ENCODE measurements around the gene CALHM2.
"Not testable (repeated sequence)": the region's sequence is repeated elsewhere in the genome, so short reads cannot be mapped to it uniquely, and the experiment has no call there.

The CALHM2 gene, protein sequence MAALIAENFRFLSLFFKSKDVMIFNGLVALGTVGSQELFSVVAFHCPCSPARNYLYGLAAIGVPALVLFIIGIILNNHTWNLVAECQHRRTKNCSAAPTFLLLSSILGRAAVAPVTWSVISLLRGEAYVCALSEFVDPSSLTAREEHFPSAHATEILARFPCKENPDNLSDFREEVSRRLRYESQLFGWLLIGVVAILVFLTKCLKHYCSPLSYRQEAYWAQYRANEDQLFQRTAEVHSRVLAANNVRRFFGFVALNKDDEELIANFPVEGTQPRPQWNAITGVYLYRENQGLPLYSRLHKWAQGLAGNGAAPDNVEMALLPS

DNA sequence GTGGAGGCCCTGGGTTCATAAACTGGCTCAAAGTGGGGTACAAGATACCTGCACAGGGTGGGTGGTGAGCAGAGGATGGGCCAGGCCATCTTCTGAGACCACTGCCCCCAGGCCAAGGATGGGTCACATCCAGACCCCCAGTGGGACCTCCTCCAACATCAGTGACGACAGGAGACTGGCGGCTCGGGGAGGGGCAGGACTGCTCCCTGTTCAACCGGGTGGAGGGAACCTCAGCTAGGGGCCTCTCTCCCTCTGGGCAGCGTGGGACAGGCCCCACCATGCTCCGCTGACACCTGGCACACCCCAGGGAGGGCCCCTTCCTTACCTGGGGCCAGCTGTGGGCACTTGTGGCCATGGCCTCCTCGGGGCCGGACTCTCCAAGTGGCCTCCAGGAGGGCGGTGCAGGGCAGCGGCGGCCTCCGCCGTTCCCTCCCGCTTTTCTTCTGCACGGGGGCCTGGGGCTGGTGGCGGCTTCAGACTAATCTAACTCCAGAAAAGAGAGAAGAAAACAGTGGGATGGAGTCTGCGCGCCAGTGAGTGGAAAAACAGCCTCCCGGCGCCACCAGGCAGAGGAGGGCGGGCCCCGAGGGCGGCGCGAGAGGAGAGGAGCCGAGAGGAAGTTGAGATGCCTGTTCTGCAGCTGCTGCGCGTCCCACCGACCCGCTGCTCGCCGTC, at the start of gene CALHM2:
CALHM2 (minus strand) TSS at position 540 of the 675 bp plus-strand sequence. CDS start 2,429 bp downstream, outside the sequence.
- DNase-seq: no peak

DNA sequence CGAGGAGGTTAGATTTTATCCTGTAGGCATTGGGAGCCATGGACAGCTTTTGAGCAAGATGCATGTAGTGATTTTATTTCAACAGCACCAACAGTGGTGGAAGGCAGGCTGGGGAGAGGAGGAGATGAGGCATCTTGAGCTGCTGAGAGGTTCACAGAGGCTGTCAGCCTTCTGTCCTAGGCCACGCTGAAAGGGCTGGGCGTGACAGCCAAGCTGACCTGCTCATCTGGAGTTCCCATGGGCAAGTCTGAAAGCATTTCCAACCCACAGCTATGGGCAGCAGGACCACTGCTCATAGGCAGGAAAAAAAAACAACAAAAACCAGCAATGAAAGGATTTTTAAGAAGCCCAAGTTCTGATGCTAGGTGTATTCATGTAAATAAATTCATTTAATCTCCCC, 49.0 kb upstream of the CALHM2 start:
- no peak for DNase-seq

DNA sequence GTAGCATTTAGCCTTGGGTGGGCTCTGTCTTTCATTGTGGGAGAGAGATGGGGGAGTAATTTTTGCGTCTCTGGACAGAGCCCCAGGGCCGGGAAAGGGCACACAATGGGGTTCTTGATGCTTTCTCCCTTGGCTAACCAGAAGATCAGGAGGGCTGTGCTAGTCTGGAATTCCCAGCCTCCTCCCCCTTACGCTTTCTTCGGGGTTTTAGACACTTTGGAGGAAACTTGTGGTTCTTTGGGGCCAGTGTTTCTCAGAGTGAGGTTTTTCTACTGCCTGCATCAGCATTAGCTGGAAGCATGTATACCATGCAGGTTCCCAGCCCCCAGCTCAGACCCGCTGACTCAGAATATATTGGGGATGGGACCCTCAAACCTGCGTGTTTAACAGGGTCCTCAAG, 48.3 kb upstream of the CALHM2 start:
- no peak for DNase-seq

DNA sequence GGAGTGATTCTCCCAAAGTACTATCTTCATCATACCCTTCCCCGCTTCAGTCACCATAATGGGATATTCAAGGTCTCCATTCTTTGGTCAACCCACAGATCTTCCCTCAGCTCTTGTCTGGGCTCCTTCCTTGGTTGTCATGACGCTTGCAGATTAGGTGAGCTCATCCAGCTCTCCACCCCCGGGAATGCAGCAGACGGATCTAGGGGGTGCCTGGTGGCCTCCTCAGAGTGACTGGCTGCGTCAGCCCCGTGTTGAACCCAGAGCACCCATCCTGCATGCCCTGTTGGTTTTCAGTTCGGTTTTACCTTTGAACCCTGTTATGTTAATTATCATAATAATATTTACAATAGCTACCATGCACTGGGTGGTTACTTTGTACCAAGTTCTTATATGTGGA, 47.7 kb upstream of the CALHM2 start:
- no peak for DNase-seq

DNA sequence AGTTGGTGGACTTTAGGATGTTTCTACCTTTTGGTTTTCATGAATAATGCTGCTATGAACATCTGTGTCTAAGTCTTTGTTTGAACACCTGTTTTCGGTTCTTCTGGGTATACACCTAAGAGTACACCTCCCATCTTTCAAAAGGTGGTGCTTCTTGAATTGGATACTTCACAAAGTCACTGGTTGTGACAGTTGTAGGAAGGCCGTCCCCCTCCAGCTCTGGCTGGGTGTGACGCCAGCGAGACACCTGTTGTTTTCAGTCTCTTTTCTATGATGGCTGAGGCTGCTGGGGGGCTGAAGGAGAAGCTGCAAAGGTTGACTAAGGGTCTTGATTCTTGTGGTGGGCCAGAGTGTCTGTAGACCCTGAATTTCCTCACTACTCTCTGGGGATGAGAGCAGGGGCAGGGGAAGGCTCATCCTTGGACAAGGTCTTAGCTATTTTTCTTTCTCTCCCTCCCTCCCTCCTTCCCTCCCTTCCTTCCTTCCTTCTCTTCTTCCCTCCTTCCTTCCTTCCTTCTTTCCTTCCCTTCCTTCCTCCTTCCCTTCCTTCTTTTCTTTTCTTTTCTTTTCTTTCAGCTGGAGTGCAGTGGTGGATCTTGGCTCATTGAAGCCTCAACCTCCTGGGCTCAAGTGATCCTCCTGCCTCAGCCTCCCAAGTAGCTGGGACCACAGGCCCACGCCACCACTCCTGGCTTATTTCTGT, 46.9 kb upstream of the CALHM2 start:
- DNase-seq: no peak

DNA sequence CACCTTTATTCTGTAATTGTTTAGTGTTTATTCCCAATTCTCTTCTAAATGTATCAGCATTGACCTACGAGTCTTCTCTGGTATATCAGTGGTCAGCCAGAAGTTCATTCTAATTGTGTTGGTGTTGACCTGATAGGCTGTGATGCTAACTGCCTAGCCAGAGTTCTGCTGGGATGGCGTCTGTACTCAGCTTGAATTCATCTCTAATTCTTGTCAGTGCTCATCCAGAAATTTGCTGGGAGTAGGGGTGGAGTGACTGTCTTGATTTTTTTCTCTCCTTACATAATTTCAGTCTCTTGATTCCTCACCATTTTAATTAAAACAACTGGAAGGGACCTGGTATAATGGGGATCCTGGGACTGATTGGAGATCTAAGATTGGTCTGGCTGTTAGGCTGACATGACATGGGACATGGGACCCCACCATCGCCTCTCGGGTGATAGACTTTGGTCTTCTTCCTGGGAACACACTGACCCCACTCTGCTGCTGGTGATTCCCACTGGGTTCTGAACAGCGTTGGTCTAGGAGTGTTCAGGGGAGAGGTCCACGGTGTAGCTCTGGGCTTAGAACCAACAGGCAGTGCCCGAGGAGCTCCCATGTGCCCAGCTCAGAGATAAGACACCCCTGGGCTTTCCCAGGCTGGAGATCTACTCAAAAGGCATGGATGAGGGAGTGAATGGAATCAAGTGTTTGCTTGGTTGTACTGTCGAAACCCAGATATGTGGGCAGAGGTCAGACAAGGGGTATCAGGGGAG, 45.2 kb upstream of the CALHM2 start:
- DNase-seq: no peak

DNA sequence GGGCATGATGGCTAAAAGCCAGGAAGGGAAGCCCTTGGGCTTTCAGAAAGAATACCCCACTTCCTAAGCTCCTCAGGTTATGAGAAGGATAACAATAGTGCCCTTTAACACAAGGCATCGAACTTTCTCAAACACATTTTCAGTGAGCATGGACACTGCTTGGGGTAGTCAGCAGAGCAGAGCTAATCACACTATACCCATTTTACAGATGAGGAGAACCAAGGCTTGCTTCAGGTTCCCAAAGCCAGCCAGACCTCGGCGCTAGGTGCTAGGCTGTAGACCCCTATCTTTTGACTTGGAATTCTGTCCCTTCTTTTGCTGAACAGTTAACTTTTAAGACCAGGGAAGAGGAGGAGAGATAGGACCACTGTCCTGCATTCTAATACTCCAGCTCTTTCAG, 43.2 kb upstream of the CALHM2 start:
- no peak for DNase-seq

DNA sequence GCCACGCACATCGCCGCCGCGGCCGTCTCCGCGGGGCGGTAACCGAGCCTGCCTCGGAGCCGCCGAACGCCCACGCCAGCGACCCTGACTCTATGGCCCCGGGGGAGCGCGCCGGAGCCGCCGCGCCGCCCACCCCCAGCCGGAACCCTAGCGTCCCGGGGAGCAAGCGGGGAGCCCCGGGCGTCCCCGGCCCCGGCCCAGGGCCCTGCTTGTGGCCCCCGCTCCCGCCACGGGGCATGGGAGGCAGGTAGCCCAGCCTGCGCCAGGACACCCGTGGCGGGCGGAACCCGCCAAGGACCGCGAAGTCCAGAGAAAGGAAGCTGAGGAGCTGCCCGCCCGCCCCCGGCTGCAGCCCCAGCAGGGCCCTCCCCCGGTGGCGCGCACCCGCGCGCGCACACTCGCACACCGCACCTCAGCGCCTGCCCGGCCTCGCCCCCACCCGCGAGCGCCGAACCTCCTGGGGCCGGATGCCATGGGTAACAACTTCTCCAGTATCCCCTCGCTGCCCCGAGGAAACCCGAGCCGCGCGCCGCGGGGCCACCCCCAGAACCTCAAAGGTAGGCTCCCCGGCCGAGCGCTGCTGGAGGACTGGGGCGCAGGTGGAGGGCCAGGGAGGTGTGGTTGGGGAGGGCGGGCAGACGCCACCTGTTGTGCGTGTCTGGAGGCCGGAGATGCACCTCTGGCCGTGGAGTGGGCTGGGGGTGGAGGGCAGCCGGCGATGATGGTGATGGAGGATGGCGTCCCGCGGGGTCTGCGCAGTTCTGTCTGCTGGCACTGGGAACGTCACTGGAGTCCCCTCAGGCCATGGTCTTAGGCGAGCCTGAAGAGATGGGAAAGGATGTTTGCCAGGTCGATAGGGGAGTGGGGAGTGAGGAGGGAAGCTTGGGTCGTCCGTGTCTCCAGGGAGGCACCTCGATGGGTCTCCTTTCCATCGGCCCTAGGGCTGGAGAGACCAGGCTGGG, 42.0 kb upstream of the CALHM2 start:
- no peak for DNase-seq

DNA sequence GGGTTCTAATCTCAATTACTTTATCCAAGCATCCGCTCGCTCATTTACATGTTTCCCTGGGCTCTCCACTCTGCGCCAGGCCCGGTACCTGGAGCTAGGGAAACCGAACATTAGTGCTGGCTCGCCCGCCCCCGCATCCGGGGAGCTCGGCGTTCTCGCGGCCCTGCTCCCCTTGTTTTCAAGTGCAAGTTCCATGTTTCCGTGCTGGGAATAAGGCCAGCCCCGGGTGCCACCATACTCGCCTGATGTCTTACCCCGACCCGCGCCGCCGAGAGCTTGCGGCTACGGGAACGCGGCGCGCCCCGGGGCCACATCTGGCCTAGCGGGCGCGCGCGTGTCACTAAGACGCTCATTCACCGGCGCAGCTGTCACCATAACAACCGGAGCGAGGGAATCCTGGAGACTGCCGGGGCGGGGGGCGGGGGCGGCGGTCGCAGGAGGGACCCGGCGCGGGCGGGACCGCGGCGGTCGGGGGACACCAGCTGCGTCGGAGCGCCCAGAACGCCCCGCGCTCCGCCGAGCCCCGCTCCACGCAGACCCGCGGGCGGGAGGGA, 41.3 kb upstream of the CALHM2 start, which contains the start of gene NEURL1:
NEURL1 (plus strand) TSS at position 344 of the 554 bp plus-strand sequence. CDS start 683 bp downstream, outside the sequence.
- no peak for DNase-seq

DNA sequence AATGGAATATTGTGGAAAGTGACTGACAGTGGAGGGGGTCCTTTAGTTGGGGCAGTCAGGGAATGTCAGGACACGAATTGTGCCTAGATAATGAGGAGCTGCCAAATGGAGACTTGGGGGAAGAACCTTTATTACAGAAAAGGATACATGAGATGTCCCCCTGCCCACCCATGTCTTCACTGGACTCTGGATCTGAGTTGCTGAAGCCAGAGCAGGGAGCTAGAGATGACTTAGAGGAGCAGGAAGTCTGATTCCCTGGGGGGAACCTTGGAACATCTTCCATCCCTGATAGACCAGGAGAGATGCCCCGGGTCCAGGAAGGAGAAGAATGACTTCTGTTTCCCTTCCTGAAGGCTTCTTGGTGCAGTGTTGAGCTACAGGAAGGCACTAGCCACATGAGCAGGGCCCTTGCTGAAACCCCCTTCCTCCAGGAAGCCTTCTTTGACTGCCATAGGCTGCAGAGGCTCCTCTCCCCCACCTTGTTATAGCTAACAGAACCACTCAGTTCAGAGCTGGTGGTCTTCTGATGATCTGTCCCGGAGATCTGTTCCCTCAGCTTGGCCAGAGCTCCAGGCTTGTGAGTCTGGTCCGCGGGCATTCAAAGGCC, 40.6 kb upstream of the CALHM2 start:
- DNase-seq: no peak

DNA sequence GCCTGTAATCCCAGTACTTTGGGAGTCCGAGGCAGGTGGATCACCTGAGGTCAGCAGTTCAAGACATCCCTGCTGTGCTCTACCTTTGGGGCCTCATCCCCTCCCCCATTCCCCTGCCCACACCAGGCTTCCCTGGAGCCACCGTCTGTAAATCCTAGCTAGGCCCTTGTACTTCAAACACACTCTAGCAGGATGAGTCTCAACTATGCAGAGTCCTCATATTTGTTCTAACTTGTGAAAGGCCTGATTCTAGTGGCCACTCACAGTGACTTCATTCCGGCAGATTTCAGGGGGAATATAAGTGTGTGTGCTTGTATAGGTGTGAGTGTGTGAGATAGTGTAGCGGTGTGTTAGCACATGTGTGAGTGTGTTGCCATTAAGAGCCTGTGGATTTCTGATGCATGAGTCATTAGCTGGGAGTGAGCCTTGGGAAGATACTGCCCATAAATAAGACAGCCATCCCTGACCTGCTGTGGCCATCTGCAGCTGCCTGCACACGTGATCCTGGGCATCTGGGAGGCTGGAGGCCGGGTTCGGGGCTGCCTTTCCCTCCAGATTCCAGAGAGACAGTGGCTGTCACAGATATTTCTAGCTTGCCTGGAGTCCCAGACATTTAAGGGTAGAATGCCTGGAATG, 39.7 kb upstream of the CALHM2 start:
- DNase-seq: no peak

DNA sequence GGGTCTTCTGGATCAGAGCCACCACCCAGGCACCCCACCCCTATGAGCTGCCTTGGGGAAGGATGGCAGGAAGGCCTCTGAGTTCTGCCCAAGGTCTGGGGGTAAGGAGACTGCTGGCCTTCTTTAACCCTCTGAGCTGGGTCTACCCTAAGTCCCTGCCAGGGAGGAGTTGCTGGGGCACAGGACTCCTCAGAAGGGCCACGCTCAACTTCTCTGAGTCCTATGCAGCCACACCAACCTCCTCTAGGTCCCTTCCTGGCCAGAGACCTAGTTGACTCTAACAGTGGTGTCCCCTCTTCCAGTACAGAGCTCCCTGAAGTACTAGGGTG, 38.8 kb upstream of the CALHM2 start:
- no peak for DNase-seq

DNA sequence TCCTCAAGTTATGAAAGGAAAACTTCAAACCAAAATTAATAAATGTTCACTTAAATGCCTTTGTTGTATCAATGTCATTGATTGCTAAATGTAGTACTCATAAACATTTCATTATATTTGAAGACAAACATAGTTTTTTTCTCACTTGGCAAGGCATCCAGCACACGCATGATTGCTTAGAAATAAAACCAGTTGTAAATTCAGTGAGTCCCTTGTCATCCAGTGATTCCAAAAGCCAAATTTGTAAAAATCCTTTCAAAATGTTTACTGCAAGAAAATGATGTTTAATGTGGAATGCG, 35.2 kb upstream of the CALHM2 start:
- DNase-seq: no peak

DNA sequence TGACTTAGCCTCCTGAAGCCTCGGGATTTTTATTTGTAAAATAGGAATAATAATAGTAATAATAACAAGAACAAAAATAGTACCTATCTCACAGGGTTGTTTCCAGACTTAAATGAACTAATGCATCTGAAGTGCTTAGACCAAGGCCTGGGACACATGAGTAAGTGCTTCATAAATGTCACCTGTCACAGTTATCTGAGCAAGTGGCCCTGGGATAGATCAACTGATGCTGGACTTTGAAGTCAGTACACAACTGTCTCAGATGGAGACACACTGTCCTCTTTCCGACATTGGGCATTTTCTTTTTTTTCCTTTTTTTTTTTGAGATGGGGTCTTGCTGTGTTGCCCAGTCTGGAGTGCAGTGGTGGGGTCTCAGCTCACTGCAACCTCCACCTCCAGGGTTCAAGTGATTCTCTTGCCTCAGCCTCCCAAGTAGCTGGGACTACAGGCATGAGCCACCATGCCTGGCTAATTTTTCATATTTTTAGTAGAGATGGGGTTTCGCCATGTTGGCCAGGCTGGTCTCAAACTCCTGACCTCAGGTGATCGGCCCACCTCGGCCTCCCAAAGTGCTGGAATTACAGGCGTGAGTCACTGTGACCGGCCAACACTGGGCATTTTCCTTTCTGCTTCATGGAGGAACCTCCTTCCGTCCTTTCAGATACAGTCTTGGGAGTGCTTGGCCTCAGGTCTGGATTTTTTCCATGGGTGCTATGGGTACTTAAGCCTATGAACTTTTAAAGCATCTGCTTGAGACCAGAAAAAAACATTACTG, 34.7 kb upstream of the CALHM2 start:
- DNase-seq: not testable (repeated sequence)

DNA sequence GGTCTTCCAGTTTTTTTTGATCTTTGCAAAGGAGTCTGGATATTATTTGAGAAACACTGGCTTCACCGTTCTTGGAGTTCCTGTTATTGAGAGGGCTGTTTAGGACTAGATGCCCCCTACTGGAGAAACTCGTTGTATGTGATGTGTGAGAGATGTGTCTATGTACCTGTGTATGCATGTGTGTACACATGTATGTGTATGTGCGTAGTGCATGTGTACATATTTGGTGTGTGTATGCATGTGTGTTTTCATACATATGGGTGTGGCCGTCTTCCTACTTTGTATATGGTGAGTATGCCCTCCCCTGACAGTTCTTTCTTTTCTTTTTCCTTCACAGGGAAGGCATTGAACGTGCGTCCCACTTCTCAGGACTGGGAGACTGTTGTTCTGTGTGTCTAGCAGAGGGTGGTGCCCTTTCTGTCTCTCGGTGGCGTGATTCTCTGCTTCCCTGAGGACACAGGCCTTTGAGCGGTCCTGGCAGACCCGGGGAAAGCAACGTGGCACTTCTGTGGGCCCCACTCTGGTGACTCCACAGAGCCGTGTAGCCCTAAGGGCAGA, 29.9 kb upstream of the CALHM2 start:
- DNase-seq: peak; percentile 41

DNA sequence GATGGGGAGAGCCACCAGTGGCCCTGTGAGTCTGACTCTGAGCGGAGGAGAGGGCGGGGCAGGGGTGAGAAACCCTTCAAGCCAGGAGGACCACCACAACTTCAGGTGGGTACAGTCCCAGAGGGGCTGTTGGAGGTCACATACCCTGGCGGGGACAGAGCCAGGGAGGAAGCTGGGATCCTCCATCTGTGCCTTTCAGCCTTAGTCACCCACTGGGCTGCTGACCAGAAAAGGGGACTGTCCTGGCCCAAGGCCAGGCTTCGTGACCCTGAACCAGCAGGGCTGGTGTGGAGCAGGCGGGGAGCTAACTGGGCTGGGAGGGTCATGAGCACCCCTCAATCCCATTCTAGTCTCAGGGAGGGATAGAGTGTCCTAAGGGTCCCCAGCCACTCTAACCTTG, 28.4 kb upstream of the CALHM2 start:
- no peak for DNase-seq

DNA sequence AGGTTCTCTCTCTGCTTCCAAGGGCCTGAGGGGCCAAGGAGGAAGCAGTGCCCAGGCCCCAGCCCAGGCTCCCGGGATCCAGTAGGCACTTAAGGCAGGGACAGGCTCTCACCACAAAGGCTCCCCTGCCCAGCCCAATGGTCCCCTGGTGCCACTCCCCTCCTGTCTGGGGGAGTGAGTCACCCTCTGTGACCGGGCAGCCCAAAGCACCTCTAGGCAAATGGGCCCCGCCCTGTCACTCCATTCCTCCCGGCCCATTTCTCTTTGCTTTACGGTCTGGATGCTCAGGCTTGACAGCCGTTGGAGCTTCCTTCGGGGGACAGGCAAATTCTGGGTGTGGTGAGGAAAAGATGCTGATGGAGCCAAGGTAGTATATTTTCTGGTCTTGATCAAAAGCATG, 27.0 kb upstream of the CALHM2 start, which contains the start of gene CALHM3:
CALHM3 (minus strand) TSS at position 106 of the 400 bp plus-strand sequence. CDS start 208 bp downstream, outside the sequence.
- no peak for DNase-seq

DNA sequence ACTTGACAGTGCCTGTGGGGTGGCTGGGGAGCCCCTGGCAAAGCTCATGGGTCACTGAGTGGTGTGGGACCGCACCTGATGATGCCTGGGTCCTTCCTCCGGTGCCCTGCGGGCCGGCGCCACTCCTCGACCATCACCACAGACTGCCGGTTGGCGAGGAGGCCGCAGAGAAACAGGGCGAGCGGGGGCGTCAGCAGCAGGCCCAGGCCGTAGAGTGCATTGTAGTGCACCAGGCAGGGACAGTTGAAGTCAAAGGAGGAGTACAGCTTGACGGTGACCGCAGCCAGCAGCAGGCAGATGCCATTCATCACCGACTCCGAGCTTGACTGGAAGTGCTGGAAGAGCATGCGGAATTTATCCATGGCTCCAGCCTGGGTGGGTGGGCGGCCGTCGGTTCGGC, 26.5 kb upstream of the CALHM2 start:
- no peak for DNase-seq

DNA sequence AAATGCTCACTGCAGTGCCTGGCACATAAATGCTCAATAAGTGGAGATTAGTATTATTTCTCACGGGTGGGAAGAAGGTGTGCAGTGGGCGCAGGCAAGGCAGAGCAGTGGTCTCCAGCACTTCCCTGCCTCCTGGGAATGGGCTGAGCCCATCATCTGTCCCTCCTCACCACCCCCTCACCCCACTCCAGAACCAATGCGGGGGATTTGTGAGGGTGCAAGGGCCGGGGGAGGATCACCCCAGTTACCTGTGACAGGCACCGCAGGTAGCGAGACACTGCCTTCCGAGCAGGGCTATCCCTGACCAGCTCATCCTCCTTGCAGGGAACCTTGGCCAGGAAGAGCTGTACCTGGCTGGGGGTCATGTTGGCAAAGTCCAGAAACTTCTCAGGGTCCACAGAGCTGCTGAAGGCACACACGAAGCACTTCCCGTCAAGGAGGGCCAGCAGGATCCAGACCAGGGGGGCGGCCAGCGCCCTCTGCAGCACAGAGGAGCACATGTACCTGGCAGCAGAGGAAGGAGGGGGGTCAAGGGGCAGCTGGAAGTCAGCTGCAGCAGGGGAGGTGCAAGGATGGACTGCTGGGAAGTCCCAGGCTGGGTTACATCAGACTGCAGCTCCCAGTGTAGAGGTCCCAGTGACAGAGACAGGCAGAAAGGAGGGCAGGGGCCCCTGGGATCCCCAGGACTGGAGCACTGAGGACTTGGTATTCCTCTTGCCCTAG, 24.0 kb upstream of the CALHM2 start:
- DNase-seq: no peak
